HG03571 (cell line): ENCODE measurements around the gene LEFTY2.
"Not testable (repeated sequence)": the region's sequence is repeated elsewhere in the genome, so short reads cannot be mapped to it uniquely, and the experiment has no call there.

Experiments used
- ATAC-seq: cut with Tn5 transposase; IDR thresholded peaks from one replicate; pipeline ENCODE4 v1.9.1; 2021; ENCODE audit not compliant: unreplicated experiment

The LEFTY2 gene

GRCh38 chr1:225953315-225953714 lies 12.3 kb upstream of the LEFTY2 start:
- ATAC-seq: no peak

DNA sequence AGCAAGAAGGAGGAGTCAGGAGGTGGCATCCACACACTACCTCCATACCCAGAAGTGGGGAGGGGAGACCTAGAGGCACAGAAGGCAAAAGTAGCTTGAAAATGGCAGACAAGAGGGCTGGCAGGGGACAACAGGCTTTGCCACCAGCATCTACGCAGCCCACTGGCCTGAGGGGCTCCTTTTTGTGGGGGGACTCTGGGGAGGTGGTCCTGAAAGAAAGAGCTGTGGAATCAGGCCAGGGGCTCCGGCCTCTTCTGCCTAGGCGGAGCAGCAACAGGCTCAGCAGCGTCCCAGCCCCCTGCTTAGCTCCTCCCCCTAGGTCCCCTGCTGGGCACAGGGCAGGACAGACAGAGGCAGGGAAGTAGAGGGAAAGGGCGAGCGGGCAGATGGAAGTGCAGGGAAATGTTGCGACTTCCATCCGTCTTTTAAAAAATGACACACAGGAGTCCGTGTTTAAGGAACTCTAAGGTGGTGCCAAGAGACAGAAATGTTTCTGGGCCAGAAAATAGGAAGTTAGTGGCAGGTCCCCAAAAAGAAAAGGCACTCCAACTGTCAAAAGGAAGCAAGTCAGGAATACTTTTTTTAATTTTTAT lies 10.0 kb upstream of the LEFTY2 start:
- ATAC-seq: no peak

DNA sequence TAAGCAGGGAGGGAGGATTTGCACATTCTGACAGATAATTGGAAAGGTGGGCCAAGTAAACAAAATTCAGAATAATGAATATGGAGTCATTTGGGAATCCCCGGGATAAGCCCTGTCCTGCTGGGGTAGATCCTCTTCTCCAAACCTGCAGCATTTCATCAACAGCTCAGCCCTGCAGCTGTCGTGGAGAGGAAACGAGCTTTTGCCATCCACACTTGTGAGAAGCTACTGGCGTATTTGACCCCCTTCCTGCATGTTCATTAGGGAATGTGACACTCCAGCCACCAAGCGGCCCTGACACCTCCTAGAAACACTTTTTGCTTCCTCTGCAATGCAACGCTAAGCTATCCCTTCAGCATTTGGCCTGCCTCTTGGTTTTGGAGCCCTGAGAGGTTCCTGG lies 8.0 kb upstream of the LEFTY2 start:
- no peak for ATAC-seq

- ATAC-seq: no peak
Observed at GRCh38 chr1:225946803-225947202, 5.8 kb upstream of the LEFTY2 start.

DNA sequence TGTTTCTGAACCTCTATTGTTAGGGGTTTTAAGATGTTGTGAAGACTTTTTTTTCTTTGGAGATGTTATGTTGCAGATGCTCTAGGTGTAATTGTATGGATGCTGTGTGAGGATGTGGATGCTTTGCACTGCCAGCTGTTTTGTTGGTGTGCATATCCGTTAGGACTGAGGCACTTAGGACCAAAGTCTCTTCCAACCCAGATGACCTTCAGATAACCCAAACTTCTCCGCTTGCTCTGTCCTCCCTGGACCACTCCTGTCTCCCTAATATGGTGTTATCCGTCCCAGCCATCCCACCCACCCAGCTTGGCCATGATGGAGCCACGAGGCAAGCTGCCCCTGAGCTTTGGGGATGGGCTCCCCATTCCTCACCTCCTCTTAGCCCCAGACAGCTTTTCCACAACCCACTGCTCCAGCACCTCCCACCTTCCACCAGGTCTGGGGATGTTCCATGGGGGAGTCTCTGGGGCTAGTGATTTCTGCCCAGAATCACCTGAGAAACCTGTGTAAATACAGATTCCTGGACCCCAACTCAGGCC lies 5.1 kb upstream of the LEFTY2 start:
- no peak for ATAC-seq

GRCh38 chr1:225945564-225945963 lies 4.5 kb upstream of the LEFTY2 start:
- ATAC-seq: no peak

GRCh38 chr1:225944951-225945350 lies 3.9 kb upstream of the LEFTY2 start:
- ATAC-seq: no peak

DNA sequence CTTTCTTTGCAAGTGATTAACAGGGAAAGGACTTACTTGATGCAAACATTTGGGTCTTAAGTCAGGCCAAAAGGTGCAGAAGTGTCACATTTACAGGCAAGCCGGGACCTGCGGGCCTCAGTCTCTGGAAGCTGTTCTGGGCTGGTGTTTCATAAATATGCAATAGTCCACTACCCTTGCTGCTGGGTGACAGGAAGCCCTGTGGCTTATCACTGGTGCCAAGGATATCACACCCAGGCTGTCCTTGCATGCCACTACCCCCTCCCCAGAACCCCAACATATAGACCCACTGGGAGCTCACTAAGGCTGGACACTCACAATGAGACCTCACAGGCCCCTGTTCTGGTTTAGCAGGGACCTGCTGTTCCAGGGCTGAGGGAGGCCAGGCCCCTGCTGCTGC lies 3.4 kb upstream of the LEFTY2 start:
- ATAC-seq: no peak

- ATAC-seq: no peak
Observed at GRCh38 chr1:225943582-225943981, 2.6 kb upstream of the LEFTY2 start.

GRCh38 chr1:225942574-225942973 lies 1.6 kb upstream of the LEFTY2 start:
- ATAC-seq: peak; percentile 60

GRCh38 chr1:225941942-225942222 lies 862 bp upstream of the LEFTY2 start:
- no peak for ATAC-seq

GRCh38 chr1:225940385-225941151 lies 452 bp downstream of the LEFTY2 start:
- no peak for ATAC-seq

DNA sequence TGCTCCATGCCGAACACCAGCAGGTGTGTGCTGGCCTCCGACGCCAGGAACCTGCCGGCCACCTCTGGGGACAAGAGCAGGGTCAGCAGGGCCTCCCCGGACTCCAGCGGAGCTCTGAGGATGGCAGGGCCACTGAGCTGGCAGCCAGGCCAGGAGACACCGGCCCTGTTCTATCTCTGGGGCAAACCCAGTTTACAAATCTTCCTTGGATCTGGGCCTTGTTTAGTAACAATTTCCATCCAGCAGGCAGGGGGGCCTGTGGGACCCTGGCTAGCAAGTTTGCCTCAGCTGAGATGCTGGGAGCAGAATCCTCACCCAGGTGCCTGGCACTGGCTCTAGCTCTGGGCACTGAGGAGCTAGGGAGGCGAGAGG lies 1.1 kb downstream of the LEFTY2 start:
- ATAC-seq: not testable (repeated sequence)

DNA sequence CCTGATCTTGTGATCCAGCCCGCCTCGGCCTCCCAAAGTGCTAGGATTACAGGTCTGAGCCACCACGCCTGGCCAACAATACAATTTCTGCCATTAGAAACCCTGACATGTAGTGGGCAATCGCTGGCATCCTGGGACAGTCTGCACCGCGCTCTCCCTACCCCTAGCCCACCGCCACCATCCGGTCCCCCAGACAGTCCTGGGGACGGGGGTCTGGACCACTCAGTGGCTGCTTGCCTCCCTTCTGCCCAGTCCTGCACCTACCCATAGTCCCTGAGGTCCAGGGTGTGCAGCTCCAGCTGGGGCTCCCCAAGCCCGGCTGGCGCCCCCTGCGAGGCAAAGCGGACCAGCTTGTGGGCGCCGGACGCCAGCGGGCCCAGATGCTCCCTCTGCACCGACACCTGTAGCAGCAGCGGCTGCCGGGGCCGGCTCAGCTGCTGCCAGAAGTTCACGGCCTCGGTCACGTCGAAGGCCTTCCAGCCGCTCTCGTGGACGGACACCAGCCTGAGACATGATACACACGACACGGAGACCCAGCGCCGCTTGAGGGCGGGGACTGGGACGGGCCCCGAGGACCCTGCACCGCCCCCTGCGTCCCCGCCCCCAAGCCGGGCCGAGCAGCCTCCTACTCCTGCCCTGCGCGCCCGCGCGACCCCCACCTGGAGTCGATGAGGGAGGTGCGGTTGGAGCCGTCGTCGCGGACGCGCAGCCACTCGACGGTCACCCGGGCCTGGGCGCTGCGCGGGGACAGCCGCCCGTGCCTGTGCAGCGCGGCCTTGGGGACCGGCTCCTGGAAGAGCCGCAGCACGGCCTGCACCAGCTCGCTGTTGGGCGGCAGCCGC lies 1.7 kb downstream of the LEFTY2 start:
- not testable (repeated sequence) for ATAC-seq

GRCh38 chr1:225937048-225937968 lies 3.7 kb downstream of the LEFTY2 start:
- ATAC-seq: no peak

GRCh38 chr1:225936523-225936922 lies 4.5 kb downstream of the LEFTY2 start:
- ATAC-seq: no peak

- ATAC-seq: not testable (repeated sequence)
Observed at GRCh38 chr1:225936086-225936485, 4.9 kb downstream of the LEFTY2 start.

DNA sequence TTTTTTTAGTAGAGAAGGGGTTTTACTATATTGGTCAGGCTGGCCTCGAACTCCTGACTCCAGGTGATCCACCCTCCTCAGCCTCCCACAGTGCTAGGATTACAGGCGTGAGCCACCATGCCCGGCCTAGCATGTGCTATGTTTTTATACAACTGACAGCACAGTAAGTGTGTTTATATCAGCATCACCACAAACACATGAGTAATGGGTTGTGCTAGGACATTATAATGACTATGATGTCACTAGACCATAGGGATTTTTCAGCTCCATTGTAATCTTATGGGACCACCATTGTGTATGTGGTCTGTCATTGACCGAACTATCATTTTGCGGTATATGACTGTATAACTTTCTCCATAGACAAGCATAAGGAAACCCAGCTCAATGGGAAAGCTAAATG lies 6.3 kb downstream of the LEFTY2 start:
- ATAC-seq: no peak

DNA sequence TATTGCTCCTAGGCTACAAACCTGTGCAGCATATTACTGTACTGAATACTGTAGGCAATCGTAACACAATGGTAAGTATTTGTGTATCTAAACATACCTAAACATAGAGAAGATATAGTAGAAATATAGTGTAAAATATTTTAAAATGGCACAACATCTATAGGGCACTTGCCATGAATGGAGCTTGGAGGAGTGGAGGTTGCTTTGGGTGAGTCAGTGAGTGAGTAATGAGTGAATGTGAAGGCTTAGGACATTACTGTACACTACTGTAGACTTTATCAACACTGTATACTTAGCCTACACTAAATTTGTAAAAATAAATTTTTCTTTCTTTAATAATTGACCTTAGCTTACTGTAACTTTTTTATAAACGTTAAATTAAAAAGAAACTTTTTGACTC lies 7.9 kb downstream of the LEFTY2 start:
- ATAC-seq: no peak

- no peak for ATAC-seq
Observed at GRCh38 chr1:225931270-225932136, 9.5 kb downstream of the LEFTY2 start.
